ENCODE data around the gene PRRC2B.
"Not testable (repeated sequence)": the region's sequence is repeated elsewhere in the genome, so short reads cannot be mapped to it uniquely, and the experiment has no call there.

PRRC2B gene

DNA sequence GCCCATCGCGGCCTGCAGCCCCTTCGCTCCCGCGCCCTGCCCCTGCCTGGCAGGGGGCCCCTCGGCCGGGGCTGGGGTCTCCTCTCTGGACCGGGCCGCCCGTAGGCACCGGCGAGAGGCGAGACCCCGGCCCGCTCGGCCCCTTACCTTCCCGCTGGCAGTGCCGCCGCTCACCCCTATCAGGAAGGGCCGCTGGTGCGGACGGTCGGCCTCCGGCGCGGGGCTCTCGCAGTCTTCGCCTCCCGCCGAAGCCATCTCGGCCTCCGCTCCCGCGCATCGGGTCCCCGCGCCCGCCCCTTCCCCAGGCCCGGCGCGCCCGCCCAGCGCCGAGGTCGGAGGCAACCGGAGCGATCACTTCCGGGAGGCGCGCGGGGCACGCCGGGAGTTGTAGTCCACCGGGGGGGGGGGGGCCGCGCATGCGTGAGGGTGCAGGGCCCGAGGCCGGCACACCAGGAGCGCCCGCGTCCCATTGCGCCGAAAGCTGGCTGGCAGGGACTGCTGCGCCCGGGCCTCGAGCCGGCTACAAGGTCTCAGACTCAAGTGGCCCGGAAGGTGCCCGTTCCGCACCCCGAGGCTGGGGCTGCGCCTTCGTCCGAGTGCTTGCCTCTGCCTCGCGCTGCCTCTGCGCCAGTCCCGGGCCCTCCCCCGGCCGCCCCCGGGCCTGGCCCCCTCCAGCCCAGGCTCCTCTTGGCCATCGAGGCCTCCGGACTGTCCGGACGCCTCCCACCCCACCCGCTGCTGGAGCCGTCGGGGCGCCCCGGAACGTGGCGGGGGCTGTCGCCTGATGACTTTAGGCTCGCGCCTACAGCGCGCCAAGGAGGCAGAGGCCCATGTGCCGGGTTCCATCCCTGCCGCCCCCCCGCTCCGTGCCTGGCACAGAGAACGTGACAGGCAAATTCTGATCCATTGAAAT is 137.3 kb downstream of the PRRC2B start, which contains the start of gene UCK1:
TSS of gene UCK1 (minus strand) at position 344 of the 913 bp plus-strand sequence. CDS start at position 255, 89 bp downstream.
- peak; percentile 5 to 88 (median 64) for DNase-seq

DNA sequence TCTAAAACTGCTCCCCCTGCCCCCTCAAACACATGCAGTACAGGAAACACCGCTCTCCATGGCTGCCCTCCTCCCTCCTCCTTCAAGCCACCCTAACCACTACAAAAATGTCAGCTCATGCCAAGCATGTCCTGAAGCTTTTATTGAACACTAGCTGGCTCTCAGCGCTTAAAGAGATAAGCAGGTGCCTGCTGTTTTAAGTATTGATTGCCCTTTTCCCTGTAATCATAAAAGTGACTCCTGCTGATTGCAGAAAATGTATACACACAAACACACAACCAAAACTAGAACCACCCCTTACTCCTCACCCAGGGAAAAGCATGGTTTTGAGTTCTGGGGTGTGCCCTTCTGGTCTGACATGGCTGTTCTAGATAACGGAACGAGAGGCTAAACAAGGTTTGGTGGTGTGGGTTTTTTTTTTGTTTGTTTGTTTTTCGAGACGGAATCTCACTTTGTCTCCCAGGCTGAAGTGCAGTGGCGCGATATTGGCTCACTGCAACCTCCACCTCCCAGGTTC is 140.9 kb downstream of the PRRC2B start:
- DNase-seq, result no peak

DNA sequence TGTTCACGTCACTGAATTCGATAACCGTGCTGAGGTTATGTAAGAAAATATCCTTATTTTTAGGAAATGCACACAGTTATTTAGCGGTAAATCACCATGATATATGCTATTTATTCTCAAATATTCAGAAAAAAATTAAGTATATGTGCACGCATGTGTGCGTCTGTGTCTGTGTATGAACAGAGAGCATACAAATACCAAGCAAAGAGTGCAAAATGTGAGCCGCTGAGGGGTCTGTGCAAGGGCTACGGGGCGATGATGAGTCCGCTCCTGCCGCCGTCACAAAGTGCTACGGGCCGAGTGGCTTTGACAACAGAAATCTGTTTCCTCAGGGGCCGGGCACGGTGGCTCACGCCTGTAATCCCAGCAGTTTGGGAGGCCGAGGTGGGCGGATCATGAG is 144.1 kb downstream of the PRRC2B start:
- DNase-seq, result no peak

DNA sequence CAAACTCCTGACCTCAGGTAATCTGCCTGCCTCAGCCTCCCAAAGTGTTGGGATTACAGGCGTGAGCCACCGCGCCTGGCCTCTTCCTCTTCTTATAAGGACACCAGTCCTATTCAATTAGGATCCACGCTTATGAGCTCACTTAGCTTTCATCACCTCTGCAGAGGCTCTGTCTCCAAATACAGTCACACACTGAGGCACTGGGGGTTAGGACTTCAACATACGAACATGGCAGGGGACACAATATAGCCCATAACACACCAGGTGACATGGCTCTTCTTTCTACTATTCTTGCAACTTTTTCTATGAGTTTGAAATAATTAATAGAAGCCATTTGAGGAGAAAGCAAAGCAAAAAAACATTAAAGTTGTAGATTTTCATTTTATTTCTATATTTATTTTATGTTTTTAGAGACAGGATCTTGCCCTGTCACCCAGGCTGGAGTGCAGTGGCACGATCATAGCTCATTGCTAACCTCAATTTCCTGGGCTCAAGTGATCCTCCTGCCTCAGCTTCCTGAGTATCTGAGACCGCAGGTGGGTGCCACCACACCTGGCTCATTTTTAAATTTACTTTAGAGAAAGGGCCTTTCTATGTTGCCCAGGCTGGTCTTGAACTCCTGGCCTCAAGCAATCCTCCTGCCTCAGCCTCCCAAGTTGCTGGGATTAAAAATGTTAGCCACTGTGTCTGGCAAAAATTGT is 145.5 kb downstream of the PRRC2B start:
- DNase-seq, result no peak

DNA sequence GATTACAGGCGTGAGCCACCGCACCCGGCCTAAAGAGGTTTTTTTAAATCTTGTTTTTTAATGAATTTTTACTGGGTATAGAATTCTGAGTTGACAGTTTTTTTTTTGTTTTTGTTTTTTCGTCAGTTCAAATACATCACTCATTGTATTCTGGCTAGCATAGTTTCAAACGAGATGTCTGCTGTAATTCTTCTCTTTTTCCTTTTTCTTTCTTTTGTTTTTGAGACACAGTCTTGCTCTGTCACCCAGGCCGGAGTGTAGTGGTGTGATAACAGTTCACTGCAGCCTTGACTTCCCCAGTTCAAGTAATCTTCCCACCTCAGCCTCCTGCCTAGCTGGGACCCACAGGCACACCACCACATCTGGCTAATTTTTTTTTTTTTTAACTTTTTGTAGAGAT is 149.3 kb downstream of the PRRC2B start:
- no peak for DNase-seq

DNA sequence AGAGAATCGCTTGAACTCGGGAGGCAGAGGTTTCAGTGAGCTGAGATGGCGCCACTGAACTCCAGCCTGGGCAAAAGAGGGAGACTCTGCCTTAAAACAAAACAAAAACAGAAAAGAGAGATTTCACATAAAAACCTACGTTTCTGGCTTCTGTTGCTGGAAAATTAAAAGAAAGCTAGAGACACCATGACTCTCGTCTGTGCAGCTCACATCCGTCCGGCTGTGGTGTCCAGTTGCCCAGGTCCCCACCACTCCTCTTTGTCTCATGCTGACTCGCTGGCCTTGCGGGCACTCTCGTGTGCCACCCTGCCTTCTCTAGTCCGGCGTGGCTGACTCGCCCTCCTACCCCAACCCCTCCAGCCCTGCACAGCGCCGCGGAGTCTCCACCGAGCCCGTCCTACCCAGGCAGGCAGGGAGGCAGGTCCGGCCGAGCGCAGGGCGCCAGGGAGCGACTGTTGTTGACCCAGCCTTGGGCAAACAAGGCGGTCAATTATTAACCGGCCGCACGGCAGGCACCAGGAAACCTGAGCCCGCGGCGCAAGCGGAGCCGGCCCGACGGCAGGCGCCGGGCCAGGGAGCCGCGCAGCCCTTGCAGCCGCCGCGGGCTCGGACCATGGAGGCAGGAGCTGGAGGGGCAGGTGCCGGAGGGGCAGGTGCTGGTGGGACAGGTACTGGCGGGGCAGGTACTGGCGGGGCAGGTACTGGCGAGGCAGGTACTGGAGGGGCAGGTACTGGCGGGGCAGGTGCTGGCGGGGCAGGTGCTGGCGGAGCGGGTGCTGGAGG is 151.3 kb downstream of the PRRC2B start, which contains the start of gene PRRT1B:
TSS of gene PRRT1B (plus strand) at position 521 of the 783 bp plus-strand sequence. CDS start at position 614, 93 bp downstream.
- DNase-seq, result no peak

DNA sequence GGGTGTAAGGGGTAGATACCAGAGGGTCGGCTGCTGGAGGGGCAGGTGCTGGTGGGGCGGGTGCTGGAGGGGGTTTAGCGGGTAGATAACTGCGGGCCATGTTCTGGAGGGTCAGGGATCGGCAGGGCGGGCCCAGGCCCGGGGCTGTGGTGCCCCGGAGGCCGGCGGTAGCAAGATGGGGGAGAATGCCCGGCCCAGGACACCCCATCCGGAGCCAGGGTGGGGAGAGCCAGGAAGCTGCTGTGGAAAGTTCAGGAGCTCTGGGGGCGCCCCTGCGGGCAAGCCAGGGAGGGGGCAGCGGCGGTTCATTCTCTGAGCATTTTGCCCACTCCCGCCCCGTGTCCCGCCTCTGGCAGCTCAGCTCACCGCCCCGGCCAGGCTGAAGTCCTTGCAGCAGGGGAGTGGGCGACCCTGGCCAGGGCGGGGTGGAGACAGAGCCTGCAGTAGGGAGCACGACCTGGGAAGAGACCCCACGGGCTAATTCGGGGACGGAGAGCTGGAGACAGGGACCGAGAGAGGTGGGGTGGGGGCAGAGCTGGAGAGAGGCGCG is 152.0 kb downstream of the PRRC2B start:
- no peak for DNase-seq

DNA sequence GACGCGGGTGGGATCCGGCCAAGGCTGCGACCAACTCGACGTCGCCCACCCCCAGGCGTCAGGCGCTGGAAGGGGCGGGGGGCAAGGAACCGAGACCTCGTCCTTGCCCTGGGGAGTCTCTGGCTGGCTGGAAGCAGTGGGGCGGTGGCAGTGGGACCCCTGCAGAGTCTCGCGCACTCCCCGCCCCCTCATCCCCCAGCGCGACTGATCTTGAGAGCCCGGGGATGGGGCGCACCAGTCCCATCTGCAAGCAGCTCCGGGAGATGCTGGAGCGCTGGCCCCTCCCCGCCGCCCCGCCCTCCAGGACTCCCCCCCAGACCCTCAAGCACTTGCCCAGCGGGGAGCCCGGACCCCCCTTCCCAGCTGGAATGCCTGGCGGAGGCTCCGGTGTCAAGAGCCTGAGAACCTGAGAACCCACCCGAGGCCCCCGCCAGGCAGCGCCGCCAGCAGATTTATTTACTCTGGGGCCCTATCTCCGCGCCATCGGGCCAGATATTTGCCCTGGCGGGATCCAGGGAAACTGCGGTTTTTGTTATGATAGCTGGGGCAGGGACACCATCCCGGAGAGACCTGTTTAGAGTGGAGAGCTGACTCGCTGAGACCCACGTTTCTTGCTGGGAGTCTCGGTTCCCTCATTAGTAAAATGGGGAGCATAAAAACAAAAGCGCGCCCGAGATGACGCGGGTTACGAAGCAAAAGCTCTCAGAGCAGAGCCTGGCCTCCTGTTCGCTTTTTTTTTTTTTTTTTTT is 152.6 kb downstream of the PRRC2B start:
- no peak for DNase-seq

DNA sequence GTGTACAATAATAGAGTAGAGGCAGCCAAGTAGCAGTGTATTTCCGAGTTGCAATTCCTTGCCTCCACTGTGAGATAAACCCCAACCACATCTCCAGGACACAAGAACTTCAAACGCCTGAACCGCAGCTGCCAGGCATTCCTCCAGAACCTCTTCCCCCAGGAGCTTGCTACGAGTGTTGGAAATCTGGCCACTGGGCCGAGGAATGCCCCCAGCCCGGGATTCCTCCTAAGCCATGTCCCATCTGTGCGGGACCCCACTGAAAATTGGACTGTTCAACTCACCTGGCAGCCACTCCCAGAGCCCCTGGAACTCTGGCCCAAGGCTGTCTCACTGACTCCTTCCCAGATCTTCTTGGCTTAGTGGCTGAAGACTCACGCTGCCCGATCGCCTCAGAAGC is 155.3 kb downstream of the PRRC2B start:
- DNase-seq, result not testable (repeated sequence)

Data from hypothalamus (tissue), 51 donors.